GM21360 (cell line): ENCODE measurements around the gene FAM184B.

Source experiments
- ATAC-seq: cut with Tn5 transposase; IDR thresholded peaks from one replicate; pipeline ENCODE4 v1.9.1; 2021; ENCODE audit warnings: mild to moderate bottlenecking, moderate library complexity; ENCODE audit not compliant: unreplicated experiment

FAM184B gene

GRCh38 chr4:17646693-17647092 is 134.7 kb downstream of the FAM184B start:
- no peak for ATAC-seq

- ATAC-seq, result no peak
Measured at GRCh38 chr4:17642398-17642783, 139.0 kb downstream of the FAM184B start.

GRCh38 chr4:17639136-17639535 is 142.3 kb downstream of the FAM184B start:
- no peak for ATAC-seq

GRCh38 chr4:17636696-17637622 is 144.5 kb downstream of the FAM184B start:
- peak; percentile 95 for ATAC-seq

GRCh38 chr4:17636341-17636695 is 145.1 kb downstream of the FAM184B start:
- peak; percentile 11 for ATAC-seq

- no peak for ATAC-seq
Measured at GRCh38 chr4:17635056-17635455, 146.4 kb downstream of the FAM184B start.

GRCh38 chr4:17633600-17633999 is 147.8 kb downstream of the FAM184B start:
- no peak for ATAC-seq

- ATAC-seq, result no peak
Measured at GRCh38 chr4:17630228-17630627, 151.2 kb downstream of the FAM184B start.

GRCh38 chr4:17624821-17625220 is 156.6 kb downstream of the FAM184B start:
- no peak for ATAC-seq

- ATAC-seq, result no peak
Measured at GRCh38 chr4:17623451-17624001, 157.9 kb downstream of the FAM184B start.

GRCh38 chr4:17619416-17620105 is 161.9 kb downstream of the FAM184B start:
- no peak for ATAC-seq

GRCh38 chr4:17618926-17619325 is 162.5 kb downstream of the FAM184B start:
- ATAC-seq, result no peak

GRCh38 chr4:17616283-17616682 is 165.1 kb downstream of the FAM184B start:
- no peak for ATAC-seq

GRCh38 chr4:17614416-17615299 is 166.8 kb downstream of the FAM184B start, which contains the start of gene MED28:
TSS of gene MED28 (plus strand) at chr4:17614641. CDS start at chr4:17614655, 14 bp downstream.
- ATAC-seq, result peak; percentile 88

GRCh38 chr4:17613761-17614415 is 167.5 kb downstream of the FAM184B start:
- ATAC-seq, result peak; percentile 46

- ATAC-seq, result no peak
Measured at GRCh38 chr4:17605236-17605635, 176.2 kb downstream of the FAM184B start.

- ATAC-seq, result no peak
Measured at GRCh38 chr4:17599826-17600225, 181.6 kb downstream of the FAM184B start.

GRCh38 chr4:17597517-17597916 is 183.9 kb downstream of the FAM184B start:
- ATAC-seq, result no peak

- peak; percentile 82 for ATAC-seq
Measured at GRCh38 chr4:17595471-17596005, 185.9 kb downstream of the FAM184B start.

GRCh38 chr4:17589355-17589754 is 192.1 kb downstream of the FAM184B start:
- no peak for ATAC-seq
